ENCODE measurements around the gene INHA.

DNA sequence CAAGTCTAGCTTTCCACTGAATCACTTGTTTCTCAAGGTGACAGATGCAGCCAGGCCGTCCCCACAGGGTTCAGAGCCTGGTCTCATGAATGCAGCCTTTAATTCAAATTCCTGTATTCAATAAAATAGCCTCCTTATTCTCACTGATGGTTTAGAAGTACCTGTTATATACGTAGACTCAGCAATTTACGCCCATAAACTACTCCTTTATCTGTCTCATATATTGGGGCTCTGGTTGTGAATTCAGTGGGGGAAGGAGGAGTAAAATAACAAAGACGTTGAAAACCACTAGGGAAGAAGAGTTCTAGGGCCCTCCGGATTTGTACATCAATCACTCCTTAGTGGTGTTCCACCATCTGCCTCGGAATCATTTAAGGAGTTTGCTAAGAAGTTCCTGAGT lies 2.5 kb upstream of the INHA start:
- TF ChIP-seq, protein P1, sequence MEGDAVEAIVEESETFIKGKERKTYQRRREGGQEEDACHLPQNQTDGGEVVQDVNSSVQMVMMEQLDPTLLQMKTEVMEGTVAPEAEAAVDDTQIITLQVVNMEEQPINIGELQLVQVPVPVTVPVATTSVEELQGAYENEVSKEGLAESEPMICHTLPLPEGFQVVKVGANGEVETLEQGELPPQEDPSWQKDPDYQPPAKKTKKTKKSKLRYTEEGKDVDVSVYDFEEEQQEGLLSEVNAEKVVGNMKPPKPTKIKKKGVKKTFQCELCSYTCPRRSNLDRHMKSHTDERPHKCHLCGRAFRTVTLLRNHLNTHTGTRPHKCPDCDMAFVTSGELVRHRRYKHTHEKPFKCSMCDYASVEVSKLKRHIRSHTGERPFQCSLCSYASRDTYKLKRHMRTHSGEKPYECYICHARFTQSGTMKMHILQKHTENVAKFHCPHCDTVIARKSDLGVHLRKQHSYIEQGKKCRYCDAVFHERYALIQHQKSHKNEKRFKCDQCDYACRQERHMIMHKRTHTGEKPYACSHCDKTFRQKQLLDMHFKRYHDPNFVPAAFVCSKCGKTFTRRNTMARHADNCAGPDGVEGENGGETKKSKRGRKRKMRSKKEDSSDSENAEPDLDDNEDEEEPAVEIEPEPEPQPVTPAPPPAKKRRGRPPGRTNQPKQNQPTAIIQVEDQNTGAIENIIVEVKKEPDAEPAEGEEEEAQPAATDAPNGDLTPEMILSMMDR (IDR thresholded peaks at IDR 0.05): no peak
- TF ChIP-seq POLR2A (IDR thresholded peaks at IDR 0.05; ENCODE audit: low read depth) (no peak), POLR2AphosphoS5 (IDR thresholded peaks at IDR 0.05) (no peak), EP300 (IDR thresholded peaks at IDR 0.05) (no peak)

Data from esophagus muscularis mucosa (tissue), 4 donors.